Body of pancreas (tissue), 4 donors: ENCODE data around the gene SLCO3A1.

ENCODE experiments used
- POLR2A ChIP-seq, 3 donors: fragments of 450-650 bp; IDR thresholded peaks; one replicate each; pipeline ENCODE4 v1.6.1; 2016; ENCODE audit warnings: antibody characterized with exemption in 3 of 3, mild to moderate bottlenecking in 2 of 3
- TF ChIP-seq, protein P1 (sequence below), 7 experiments: fragments of 450-650 bp in 4 of 7; fragments of 200-600 bp in 3 of 7; sonication (generic) in 3 of 7; IDR thresholded peaks; one replicate each; pipeline ENCODE4 v1.5.1; 2016 to 2019; ENCODE audit warnings: antibody characterized with exemption in 7 of 7

GRCh38 chr15:91980502-91981267 lies 127.2 kb downstream of the SLCO3A1 start:
- TF ChIP-seq, protein P1, sequence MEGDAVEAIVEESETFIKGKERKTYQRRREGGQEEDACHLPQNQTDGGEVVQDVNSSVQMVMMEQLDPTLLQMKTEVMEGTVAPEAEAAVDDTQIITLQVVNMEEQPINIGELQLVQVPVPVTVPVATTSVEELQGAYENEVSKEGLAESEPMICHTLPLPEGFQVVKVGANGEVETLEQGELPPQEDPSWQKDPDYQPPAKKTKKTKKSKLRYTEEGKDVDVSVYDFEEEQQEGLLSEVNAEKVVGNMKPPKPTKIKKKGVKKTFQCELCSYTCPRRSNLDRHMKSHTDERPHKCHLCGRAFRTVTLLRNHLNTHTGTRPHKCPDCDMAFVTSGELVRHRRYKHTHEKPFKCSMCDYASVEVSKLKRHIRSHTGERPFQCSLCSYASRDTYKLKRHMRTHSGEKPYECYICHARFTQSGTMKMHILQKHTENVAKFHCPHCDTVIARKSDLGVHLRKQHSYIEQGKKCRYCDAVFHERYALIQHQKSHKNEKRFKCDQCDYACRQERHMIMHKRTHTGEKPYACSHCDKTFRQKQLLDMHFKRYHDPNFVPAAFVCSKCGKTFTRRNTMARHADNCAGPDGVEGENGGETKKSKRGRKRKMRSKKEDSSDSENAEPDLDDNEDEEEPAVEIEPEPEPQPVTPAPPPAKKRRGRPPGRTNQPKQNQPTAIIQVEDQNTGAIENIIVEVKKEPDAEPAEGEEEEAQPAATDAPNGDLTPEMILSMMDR (IDR thresholded peaks at IDR 0.05): no peak
- TF ChIP-seq POLR2A (IDR thresholded peaks at IDR 0.05): no peak
